Measurements from ENCODE around the gene HSBP1. TPM values are rescaled to one million over a fixed set of nuclear protein-coding genes. Genes with fewer than 3 reads are reported as not detected.

Gene HSBP1
- polyA plus RNA-seq, 1 donor, result 105 TPM

DNA sequence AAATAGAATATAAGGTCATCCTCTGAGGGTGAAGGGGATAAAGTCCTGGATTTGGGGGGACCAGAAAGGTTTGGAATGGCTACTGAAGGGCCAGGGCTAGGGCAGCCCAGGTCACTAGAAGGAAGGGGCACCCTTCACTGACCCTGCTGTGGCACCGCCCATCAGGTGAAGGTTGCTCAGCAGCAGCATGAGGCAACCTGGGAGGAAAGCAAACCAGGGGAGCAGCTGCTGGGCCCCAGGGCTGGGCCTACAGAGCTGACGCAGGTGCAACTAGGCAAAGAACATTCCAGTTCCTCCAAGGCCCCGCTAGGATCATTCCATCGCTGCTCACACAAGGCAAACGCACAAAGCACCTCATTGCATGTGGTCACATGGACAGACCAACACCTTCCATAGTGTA is 3.4 kb upstream of the HSBP1 start:
- DNase-seq, result no peak

DNA sequence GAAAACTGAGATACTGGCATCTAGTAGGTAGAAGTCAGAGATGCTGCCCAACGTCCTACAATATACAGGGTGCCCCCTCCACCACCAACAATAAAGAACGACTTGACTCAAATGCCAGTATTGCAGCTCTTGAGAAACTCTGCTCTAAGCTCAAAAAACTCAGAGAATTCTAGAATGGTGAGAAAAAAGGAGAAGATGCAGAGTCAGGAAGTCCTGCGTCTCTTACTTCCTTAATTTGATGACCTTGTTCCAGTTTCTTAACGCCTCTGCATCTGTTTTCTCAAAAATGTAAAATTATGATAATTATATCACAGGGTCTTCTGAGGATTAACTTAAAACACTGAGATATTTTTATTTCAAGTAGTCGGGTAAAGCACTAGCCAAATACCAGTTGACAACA is 1.7 kb upstream of the HSBP1 start:
- DNase-seq, result no peak

DNA sequence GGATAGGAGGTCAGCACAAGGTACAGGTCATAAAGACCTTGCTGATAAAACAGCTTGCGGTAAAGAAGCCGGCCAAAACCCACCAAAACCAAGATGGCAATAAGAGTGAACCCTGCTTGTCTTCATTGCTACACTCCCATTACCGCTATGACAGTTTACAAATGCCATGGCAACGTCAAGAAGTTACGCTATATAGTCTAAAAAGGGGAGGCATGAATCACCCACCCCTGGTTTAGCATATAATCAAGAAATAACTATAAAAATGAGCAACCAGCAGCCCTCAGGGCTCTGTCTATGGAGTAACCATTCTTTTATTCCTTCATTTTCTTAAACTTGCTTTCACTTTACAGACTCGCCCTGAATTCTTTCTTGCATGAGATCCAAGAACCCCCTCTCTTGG is 1.0 kb upstream of the HSBP1 start:
- DNase-seq, result no peak

DNA sequence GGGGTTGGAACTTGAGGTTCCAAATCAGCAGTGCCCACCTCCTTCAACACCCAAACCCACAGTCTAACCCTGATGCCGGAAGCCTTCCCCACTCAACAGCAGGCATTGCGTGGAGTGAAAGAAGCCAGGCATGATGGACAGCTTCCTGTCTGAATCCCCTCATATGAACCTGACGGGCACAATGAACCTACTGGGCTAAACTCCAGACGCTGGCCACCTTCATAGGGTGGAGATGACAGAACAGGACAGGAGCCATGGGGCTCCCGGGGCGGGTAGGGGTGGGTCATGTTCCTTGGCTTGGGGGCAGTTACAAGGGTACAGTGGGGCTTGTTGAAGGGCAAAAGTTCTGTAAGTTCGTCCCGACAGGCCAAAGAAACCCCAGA is 460 bp upstream of the HSBP1 start:
- DNase-seq, result no peak

DNA sequence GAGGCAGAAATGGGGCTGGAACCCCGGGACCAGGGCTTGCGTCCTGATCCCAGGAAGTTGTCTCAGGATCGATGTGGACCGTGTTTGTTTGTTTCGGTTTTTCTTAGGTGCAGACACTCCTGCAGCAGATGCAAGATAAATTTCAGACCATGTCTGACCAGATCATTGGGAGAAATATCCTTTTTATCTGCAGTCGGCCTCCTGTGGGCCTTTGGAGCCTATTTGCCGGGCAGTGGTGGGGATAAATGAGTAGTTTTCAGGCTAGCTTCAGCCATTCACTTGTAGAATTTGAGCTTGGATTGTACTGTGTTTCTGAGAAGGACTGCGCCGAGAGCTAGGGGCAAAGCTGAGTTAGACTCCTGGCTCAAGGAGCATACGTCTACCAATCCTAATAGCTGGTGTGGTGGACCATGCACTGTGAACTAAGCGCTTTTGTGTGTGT is 816 bp downstream of the HSBP1 start:
- DNase-seq, result no peak

DNA sequence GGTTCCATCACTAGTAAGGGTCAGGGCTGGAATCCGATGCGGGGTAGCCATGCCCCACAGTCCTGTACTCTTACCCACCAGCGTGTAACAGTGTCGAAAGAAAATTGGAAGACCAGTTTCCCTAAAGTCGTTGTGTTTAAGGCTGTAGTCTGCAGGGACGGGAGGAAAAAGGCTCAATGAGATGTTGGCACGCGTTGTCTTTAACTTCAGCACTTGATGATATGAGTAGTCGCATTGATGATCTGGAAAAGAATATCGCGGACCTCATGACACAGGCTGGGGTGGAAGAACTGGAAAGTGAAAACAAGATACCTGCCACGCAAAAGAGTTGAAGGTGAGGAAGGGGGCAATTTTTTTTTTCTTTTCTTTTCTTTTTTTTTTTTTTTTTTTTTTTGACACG is 1.3 kb downstream of the HSBP1 start:
- DNase-seq, result no peak

DNA sequence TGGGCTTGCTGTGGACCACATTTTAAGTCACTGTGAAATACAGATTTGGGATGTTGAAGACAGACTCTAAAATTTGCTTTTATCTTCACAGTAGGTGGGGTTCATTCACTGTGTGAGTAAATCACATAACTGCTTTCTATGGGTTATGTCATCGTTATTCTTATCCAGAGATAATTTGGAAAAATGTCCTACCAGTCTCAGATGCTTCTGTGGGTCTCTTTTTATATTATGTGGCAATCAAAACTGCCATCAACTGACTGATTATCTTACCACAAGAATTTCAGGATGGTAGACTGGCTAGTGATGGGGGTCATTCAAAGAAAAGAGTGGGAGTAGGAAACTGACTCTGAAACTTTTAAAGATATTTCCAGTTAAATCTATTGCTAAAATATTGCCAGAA is 3.1 kb downstream of the HSBP1 start:
- no peak for DNase-seq

DNA sequence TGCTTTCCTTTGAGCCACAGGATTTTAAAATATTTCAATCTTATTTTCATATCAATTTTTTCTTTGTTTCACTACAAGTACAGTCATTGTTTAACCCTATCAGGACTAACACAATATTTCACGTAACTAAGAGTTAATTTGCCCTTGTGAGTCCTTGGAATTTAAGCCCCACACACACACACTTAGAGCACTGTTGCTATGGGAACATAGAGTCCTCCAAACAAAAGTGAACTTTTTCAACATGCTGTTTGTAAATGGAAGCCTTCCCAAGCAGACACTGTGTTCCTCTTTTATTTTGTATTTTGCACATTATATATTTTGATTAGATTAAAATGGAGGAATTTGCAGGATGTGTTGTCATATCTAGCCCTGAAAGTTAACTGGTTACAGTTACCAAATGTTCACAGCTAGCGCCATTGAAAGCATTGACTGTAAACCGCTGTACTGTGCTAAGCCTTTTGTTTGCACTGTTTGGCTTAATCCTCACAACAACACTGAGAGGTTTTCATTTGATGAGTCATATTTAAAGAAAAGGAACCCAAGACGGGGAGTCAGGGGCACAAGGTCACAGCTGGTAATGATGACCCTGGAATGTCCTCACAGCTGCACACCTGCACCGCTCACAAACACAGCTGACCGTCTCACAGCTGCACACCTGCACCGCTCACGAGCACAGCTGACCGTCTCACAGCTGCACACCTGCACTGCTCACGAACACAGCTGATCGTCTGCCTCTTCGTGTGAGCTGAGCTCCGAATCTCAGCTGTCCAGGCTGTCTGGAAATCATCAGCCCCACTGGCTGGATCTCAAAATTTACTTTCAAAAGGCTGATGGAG is 6.3 kb downstream of the HSBP1 start:
- DNase-seq, result peak; percentile 45

DNA sequence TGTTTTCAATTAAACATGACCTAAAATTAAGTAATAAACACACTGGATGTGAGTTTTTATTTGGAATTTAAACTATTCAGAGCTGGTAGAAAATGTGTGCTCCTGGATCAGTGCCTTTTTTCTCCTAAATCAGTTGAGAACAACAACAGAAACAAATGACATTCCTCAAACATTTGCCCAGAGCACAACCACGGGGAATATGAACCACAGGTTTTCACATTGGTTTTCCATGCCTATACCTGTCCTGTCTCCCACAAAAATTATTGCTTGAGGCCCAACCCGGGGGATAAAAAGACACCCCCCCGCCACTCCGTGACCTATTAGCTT is 6.8 kb downstream of the HSBP1 start:
- DNase-seq, result no peak

DNA sequence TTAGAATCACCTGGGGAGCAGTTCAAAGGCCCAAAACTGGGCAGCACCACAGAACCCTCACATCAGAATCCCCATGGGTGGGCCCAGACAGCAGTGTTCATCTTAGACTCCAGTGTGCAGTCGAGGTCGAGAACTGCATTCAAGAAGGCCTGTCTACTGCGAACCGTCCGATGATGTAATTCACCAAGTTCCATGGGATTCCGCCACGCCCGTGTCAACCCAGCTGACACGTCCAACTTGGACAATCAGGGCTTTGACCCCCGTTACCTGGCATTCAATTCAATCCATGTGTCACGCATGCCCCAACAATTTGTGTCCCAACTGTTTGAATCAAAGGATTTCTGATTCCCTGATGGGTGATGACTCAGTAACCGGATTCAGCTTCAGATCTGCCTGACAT is 9.2 kb downstream of the HSBP1 start:
- no peak for DNase-seq

DNA sequence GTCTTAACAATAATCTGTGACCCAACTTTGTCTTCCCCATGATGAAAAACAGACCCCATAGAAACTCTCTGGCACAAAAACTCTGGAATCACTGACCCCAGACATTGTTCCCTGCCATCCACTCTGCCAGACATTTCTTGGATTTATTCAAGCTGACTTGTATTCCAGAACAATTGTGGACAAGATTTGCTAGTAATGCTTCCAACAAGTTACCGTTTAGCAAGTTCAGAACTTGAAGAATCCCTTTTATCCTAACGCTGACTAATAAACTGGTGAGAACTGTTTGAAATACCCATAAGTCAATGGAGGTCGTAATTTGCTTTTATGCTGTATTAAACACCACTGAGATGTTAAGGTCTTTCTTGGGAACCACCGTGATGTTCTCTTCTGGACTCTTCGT is 10.5 kb downstream of the HSBP1 start:
- no peak for DNase-seq

DNA sequence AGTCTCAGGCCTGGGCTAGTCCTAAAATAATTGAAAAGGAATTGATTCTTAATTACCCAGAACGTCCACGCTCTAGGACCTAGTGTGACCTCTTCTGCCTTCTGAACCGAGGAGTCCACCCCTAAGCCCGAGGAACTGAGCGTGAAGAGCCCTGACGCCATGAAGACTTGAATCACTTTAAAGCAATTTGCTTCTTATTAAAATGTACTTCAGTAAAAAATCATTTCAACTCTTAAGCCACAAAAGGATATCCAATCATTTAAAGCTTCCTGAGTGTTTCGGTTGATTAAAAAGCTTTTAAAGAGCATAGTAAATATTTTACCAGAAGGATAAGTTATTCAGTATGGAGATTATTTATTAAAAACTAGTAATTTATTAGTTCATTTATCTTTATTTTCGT is 11.6 kb downstream of the HSBP1 start:
- no peak for DNase-seq

DNA sequence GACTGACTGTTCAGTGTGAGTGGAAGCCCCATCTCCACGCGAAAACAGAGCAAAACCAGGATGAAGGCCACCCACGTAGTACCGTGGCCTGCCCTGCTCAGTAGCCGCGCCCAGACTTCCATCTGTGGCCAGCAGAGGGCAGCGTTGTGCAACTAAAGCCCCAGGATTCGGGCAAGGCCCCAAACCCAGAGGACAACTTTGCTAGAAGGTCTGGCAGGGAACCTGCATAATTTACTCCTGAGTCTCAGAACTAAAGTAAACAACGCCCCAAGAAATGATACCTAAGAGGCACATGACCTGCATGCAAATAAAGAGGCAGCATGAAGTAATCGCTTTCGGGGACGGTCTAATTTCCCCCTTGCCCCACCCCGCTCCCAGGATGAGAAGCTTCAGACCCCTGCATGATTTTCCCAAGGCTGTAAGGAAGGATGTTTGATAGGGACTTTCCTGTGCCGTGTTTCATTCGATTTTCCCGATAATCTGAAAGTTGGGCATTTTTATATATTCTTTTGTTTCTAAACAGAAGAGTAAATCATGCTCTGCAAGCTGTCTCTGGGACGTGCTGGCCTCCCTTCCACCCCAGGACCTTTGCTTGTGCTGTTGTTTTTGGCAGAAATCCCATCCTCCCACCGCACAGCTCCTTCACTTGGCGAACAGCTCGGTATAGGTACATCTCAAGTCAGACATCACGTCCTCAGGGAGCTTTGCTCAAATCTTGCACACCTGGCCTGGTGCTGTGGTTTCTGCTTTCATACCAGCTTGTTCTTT is 18.6 kb downstream of the HSBP1 start:
- DNase-seq, result peak; percentile 81

DNA sequence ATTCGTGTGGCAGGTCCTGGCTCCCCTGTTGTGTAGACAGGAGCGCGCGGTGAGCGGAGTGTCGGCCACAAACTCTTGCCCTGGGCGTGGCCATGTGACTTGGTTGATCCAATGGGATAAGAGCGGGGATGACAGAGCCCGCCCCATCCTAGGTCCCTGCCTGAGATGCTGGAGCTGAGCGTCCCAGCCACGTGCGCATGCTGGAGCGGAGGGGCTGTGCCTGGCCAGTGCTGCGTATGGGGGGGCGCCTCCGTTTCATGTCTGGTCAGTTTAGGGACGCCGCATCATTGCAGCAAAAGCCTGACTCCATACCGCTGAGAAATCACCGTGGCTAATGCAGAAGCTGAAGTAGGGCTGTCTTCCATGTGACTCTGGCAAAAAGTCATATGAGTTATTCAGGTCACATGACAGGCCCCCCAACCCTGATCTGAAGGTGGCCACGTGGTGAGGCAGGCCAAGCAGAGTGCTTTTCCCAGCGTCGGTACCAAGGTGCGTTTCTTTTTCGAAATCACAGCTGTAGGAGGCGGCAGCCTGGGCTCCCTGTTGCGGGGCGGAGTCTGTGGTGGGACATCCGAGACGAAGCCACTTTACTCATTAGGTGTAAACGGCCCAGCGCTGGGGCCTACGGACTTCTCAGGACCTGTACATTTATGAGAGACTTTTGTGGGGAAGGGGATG is 22.5 kb downstream of the HSBP1 start:
- no peak for DNase-seq

DNA sequence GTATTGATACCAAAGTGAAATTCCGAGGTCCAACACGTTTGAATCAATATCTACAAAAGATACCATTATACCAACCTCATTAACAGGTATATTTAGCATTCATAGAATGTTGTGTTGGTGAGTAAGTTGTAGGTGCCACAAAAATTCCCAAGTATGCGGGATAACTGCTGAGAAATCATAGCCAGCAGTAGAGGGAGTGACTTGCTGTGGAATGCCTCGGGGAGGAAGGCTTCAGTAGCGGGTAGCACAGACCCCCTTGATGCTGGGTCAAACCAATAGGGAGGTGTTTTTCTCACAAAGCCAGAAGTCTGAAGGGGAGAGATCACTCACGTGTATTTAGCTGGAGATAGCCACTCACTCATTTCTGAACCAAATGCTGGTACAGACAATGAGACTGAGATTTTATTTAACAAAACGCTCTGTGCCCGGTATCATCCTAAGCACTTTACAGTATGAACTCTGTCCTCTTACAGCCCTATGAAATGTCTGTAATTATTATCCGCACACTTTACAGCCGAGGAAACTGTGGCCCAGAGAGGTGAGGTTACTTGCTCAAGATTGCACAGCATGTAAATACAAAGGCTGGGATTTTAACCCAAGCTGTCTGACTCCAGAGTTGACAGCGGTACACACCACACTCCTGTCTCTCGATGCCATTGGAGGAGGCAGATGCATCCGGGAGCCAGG is 23.1 kb downstream of the HSBP1 start:
- no peak for DNase-seq

DNA sequence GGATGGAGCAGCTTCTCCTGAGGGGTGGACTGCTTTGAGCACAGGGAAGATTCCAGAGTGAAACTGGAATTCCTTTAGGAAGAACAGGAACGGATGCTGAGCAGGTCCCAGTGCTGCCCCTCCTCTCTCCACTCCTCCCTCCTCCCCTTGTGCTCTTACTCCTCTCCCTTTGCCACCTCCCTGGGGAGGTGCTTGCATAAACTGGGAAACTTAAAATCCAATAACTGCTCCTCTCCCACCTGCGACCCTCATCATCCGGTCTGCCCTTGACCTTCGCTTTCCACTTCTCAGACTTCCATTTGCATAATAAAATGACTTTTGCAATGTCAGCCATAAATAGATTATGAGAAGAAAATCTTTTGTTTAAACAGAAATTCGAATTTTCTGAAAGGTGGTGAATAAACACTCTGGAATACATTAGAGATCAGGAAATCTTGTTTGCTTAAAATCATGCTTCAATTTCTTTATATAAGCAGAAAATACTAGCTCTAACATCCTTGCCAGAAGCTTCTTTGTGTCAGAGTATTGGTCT is 23.7 kb downstream of the HSBP1 start:
- no peak for DNase-seq

DNA sequence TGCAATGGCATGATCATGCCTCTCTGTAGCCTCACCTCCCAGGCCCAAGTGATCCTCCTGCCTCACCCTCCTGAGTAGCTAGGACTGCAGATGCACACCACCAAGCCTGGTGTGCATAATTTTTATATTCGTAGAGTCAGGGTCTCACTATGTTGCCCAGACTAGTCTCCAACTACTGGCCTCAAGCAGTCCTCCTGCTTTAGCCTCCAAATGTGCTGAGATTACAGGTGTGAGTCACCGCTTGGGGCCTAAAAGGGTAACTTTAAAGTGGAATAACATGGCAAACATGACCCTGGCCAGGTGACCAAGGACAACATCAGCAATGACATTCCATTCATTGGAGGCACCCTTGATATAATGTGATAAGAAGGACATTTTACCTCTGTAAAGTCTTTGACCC is 26.1 kb downstream of the HSBP1 start:
- DNase-seq, result no peak

DNA sequence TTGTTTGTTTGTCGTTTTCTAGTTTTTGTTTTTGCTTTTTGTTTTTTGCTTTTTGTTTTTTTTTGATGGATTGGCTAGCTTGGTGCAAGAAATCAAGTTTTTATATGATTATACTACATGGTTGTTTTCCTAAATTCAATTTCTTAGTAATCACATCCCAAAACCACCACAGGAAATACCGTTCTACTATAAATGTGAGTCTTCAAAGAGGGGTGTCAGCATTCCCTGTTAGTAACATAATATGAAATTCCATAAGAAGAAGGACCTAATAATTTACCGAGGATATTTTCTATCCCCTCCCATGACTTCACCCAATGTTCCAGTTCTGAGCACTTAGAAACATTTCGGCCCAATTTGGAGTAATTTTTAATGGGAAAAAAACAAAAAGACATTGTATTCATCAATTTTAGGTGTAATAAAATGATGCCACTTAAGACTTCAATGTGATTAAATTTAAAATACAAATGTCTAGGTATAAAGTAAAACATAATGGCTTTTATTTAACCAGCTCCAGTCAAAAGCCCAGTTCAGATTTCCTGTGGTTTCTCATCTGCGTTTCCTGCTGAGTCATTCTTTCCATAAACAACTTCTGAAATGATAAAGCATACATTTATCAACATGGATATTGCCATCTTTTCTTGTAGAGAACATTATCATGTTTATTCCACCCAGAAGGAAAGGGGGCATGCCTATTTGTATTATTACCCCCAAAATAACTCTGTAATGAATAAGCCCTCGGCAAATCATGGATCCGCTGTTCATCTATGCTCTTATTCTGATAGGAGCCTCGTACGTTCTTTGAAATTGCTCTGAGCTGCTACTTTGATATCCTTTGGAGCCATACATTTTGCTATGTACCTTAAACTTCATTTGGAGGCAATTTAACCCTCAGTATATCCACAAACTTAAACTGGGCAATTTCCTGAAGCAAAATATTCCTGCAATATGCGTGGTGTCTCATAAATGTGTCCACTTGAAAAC is 28.1 kb downstream of the HSBP1 start:
- DNase-seq, result no peak

DNA sequence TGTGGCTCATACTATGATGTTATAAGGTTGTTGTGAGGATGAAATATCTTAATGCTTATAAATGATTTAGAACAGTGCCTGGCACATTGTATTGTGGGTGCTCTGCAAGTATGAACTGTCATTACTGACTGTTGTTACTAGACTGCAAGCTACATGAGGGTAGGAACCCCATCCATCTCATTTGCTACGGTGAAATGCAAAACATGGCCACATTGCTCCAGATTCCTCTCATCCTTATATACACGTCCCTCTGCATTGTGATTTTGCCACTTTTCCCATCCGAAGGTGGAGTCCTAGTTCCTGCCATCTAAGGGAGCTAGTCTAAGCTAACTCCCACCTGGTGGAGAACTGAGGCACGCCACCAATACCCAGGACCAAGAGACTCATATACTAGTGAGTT is 29.8 kb downstream of the HSBP1 start:
- DNase-seq, result no peak

DNA sequence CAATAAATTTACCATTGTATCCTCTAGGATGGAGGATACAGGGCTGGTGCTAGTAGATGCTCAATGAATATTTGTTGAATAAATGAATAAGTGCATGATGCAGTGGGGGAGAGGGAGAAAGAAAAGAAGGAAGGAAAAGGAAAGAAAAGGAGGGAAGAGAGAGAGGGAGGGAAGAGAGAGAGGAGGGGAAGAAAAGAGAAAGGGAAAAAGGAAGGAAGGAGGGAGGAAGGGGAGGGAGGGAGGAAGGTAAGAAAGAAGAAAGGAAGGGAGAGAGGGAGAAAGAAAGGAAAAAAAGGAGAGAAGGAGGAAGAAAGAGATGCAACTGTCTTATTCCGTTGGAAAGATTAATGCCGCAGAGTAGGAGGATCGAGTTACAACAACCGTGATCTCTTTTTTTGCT is 30.4 kb downstream of the HSBP1 start:
- no peak for DNase-seq

DNA sequence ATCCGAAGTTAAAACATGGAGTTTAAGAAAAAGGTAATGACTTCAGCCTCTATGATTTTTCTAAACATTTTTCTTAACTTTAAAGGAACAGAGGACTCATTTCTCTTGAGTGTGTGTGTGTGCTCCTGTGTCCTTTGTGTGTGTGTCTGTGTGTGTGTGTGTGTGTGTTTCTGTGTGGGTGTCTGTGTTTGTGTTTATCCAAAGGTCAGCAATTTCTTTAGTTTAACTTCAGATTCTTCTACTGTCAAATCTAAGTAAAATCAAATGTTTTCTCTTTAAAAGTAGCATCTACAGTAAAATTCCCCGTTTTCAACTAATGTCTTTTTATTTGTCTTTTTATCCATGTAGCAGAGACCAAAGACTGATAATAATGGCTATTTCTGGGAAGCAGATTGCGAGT is 31.8 kb downstream of the HSBP1 start:
- no peak for DNase-seq
